K562 (cell line): ENCODE results near the gene PPP1R12B. TPM values are rescaled to one million over a fixed set of nuclear protein-coding genes. Genes with fewer than 3 reads are reported as not detected.
A peak's percentile ranks its signal among the peaks of the same experiment; 100 is the strongest.

Experiments
- ATAC-seq: fragments of 200-7000 bp; cut with Tn5 transposase; 3 replicates; pipeline ENCODE4 v1.9.1; 2020; ENCODE audit warnings: moderate library complexity
- BruUV-seq: library from RNA; stranded (reverse); fragments of 400-500 nt; replicated peaks from 2 replicates; lab custom pipeline; 2021; lab: Mats Ljungman, UMichigan
- CTCF ChIA-PET: fragments of 300-600 bp; formaldehyde crosslinking; extraction: SDS; loops from one replicate; lab custom pipeline; 2021; ENCODE audit warnings: low intra/inter-chr PET ratio; lab: Yijun Ruan, JAX
- POLR2A ChIA-PET: fragments of 300-600, 350-650 bp; sonication (Branson Sonifier 250); formaldehyde crosslinking; extraction: SDS; loops from one replicate; lab custom pipeline; 2021; ENCODE audit warnings: antibody characterized with exemption, inconsistent platforms; lab: Yijun Ruan, JAX
- DNase-seq, 4 experiments: peaks; one replicate each; pipeline versions ENCODE4 v3.0.0 to v3.0.0-alpha.2; 2011 to 2018; ENCODE audit warnings: low spot score in 3 of 4, mixed read lengths in 3 of 4; ENCODE audit errors: extremely low read depth in 1 of 4
- FAIRE-seq: peaks from 2 replicates; lab custom pipeline; 2011; peaks lifted over from hg19 to GRCh38; lab: Jason Lieb, UNC
- H2AFZ ChIP-seq: 2 replicates; pipeline ENCODE4 v1.6.0; 2011; ENCODE audit warnings: low read depth, low read length, control low read depth, inconsistent platforms
- H3K27ac ChIP-seq: fragments of 200-600 bp; 3 replicates; pipeline ENCODE4 v1.8.0; 2011; ENCODE audit warnings: low read depth, mild to moderate bottlenecking, control low read depth, inconsistent platforms, low read length, moderate library complexity, mixed read lengths; ENCODE audit errors: extremely low read depth
- H3K27me3 ChIP-seq, 2 experiments: fragments of 300-600 bp in 1 of 2; 2 replicates in 1 of 2; 3 replicates in 1 of 2; pipeline versions ENCODE4 v1.6.0 to v1.8.0; 2011; ENCODE audit warnings: inconsistent platforms in 2 of 2, low read length in 2 of 2, mild to moderate bottlenecking in 1 of 2, mixed read lengths in 1 of 2, moderate library complexity in 1 of 2; ENCODE audit not compliant: control insufficient read depth in 2 of 2, insufficient read depth in 2 of 2
- H3K36me3 ChIP-seq: fragments of 300-600 bp; 3 replicates; pipeline ENCODE4 v1.8.0; 2011; ENCODE audit warnings: mild to moderate bottlenecking, low read length, inconsistent platforms; ENCODE audit not compliant: control insufficient read depth, insufficient read depth
- H3K4me1 ChIP-seq, 2 experiments: fragments of 200-600 bp in 1 of 2; replicated peaks in 1 of 2; 2 replicates in 1 of 2; 3 replicates in 1 of 2; pipeline versions ENCODE4 v1.5.1 to v1.8.0; 2011; ENCODE audit warnings: inconsistent platforms in 2 of 2, low read length in 2 of 2, mild to moderate bottlenecking in 1 of 2, mixed read lengths in 1 of 2, moderate library complexity in 1 of 2; ENCODE audit not compliant: control insufficient read depth in 2 of 2, insufficient read depth in 2 of 2
- H3K4me2 ChIP-seq: 2 replicates; pipeline ENCODE4 v1.6.1; 2011; ENCODE audit warnings: low read length, control low read depth, inconsistent platforms, mixed read lengths; ENCODE audit not compliant: insufficient read depth
- H3K4me3 ChIP-seq: fragments of 200-600 bp; sonication (generic), shearing (Covaris generic); 2 replicates; pipeline ENCODE4 v1.5.1; 2016; ENCODE audit warnings: control low read depth, inconsistent platforms
- H3K79me2 ChIP-seq: fragments of 200-600 bp; 3 replicates; pipeline ENCODE4 v1.8.0; 2011; ENCODE audit warnings: low read length, inconsistent platforms; ENCODE audit not compliant: control insufficient read depth, insufficient read depth
- H3K9ac ChIP-seq, 2 experiments: 2 replicates each; pipeline versions ENCODE4 v1.6.0 to v1.6.1; 2011; ENCODE audit warnings: low read depth in 2 of 2, low read length in 2 of 2, control low read depth in 1 of 2, inconsistent platforms in 1 of 2, mild to moderate bottlenecking in 1 of 2, mixed read lengths in 1 of 2; ENCODE audit not compliant: insufficient read depth in 1 of 2
- H3K9me1 ChIP-seq: one replicate; pipeline ENCODE4 v1.6.0; 2011; ENCODE audit warnings: inconsistent platforms, mild to moderate bottlenecking, low read length, moderate library complexity; ENCODE audit not compliant: control insufficient read depth, insufficient read depth
- H3K9me3 ChIP-seq: replicated peaks from 2 replicates; pipeline ENCODE4 v1.5.1; 2011; ENCODE audit warnings: low read depth, low read length, inconsistent platforms; ENCODE audit not compliant: control insufficient read depth, insufficient read depth
- H4K20me1 ChIP-seq: replicated peaks from 2 replicates; pipeline ENCODE4 v1.6.1; 2011; ENCODE audit warnings: low read length, inconsistent platforms, mixed read lengths; ENCODE audit not compliant: control insufficient read depth, insufficient read depth
- ARHGAP35 ChIP-seq: fragments of 450-650 bp; IDR thresholded peaks from 2 replicates; pipeline ENCODE4 v1.6.1; 2018; ENCODE audit not compliant: partially characterized antibody
- ATF1 ChIP-seq, 2 experiments: fragments of 450-650 bp in 1 of 2; IDR thresholded peaks; 2 replicates each; pipeline ENCODE4 v1.6.1; 2016; ENCODE audit warnings: missing compliant biosample characterization in 1 of 2, missing genetic modification characterization in 1 of 2
- CHD2 ChIP-seq: IDR thresholded peaks from 2 replicates; pipeline ENCODE4 v1.6.1; 2011; ENCODE audit warnings: low read depth, low read length
- CTBP1 ChIP-seq: fragments of 450-650 bp; IDR thresholded peaks from 2 replicates; pipeline ENCODE4 v1.6.1; 2016; ENCODE audit warnings: borderline replicate concordance
- DDX20 ChIP-seq: fragments of 450-650 bp; IDR thresholded peaks from 2 replicates; pipeline ENCODE4 v1.6.1; 2016; ENCODE audit warnings: missing genetic modification characterization, low read depth, mild to moderate bottlenecking, missing compliant biosample characterization, moderate library complexity
- HDGF ChIP-seq: fragments of 450-650 bp; IDR thresholded peaks from 2 replicates; pipeline ENCODE4 v1.6.1; 2016
- HIVEP1 ChIP-seq: fragments of 250-450 bp; sonication (Bioruptor Pico); IDR thresholded peaks from 2 replicates; pipeline ENCODE4 v1.4.0; 2020; ENCODE audit warnings: mild to moderate bottlenecking
- KHSRP ChIP-seq: fragments of 450-650 bp; IDR thresholded peaks from 2 replicates; pipeline ENCODE4 v1.6.1; 2017
- MTF1 ChIP-seq: fragments of 250-450 bp; sonication (Bioruptor Pico); IDR thresholded peaks from 2 replicates; pipeline ENCODE4 v1.9.0; 2021; ENCODE audit warnings: moderate library complexity, mild to moderate bottlenecking, inconsistent platforms, borderline replicate concordance
- NFYB ChIP-seq: IDR thresholded peaks from 2 replicates; pipeline ENCODE4 v1.6.1; 2011; ENCODE audit warnings: mild to moderate bottlenecking, moderate library complexity; ENCODE audit not compliant: insufficient read length; ENCODE audit errors: extremely low read depth
- NONO ChIP-seq, 2 experiments: fragments of 200-400 bp in 1 of 2; fragments of 450-650 bp in 1 of 2; formaldehyde crosslinking in 1 of 2; IDR thresholded peaks; 2 replicates each; pipeline ENCODE4 v1.6.1; 2017; ENCODE audit warnings: low read depth in 2 of 2, mild to moderate bottlenecking in 2 of 2, moderate library complexity in 2 of 2, low read length in 1 of 2
- NR0B1 ChIP-seq: fragments of 450-650 bp; IDR thresholded peaks from one replicate; pipeline ENCODE4 v1.6.1; 2018; ENCODE audit warnings: mild to moderate bottlenecking, moderate library complexity; ENCODE audit not compliant: partially characterized antibody
- NR2F6 ChIP-seq: fragments of 450-650 bp; formaldehyde crosslinking; IDR thresholded peaks from 2 replicates; pipeline ENCODE4 v1.4.0; 2020; ENCODE audit warnings: mild to moderate bottlenecking
- OTX1 ChIP-seq: fragments of 450-650 bp; formaldehyde crosslinking; IDR thresholded peaks from 2 replicates; pipeline ENCODE4 v1.4.0; 2022; ENCODE audit warnings: mild to moderate bottlenecking
- RBM15 ChIP-seq: fragments of 200-400 bp; formaldehyde crosslinking; IDR thresholded peaks from 2 replicates; pipeline ENCODE4 v1.6.1; 2018; ENCODE audit warnings: mild to moderate bottlenecking, low read length, moderate library complexity; ENCODE audit not compliant: insufficient read depth
- TCF7L2 ChIP-seq: fragments of 150-350 bp; IDR thresholded peaks from 2 replicates; pipeline ENCODE4 v1.6.1; 2016; ENCODE audit warnings: low read depth, mild to moderate bottlenecking, low read length, moderate library complexity
- TFE3 ChIP-seq: fragments of 450-650 bp; formaldehyde crosslinking; IDR thresholded peaks from 2 replicates; pipeline ENCODE4 v1.4.0; 2020; ENCODE audit warnings: mild to moderate bottlenecking, mixed read lengths
- ZBTB17 ChIP-seq: fragments of 450-650 bp; formaldehyde crosslinking; IDR thresholded peaks from 2 replicates; pipeline ENCODE4 v1.4.0; 2020; ENCODE audit warnings: mild to moderate bottlenecking
- ZNF282 ChIP-seq: sonication (generic); formaldehyde crosslinking; IDR thresholded peaks from 2 replicates; pipeline ENCODE4 v1.8.1; 2023; ENCODE audit warnings: missing genetic modification reagents
- ZNF584 ChIP-seq: fragments of 200-800 bp; sonication (Bioruptor generic); IDR thresholded peaks from 2 replicates; pipeline ENCODE4 v1.6.1; 2016; ENCODE audit warnings: low read depth, mild to moderate bottlenecking, missing genetic modification characterization, missing compliant biosample characterization
- ZNF785 ChIP-seq: fragments of 250-450 bp; sonication (Bioruptor Pico); IDR thresholded peaks from 2 replicates; pipeline ENCODE4 v1.4.0; 2020; ENCODE audit warnings: mild to moderate bottlenecking
- WGBS: fragments of 100-300 bp; shearing (Covaris generic); methylation state at CpG from one replicate; pipeline ENCODE4 v1.1.6; 2016; ENCODE audit warnings: low coverage, mixed read lengths; ENCODE audit not compliant: insufficient coverage; ENCODE audit errors: missing lambda C conversion rate; 5-methylcytosine and 5-hydroxymethylcytosine counted together
- in situ Hi-C: fragments of 300-500 bp; cut with MboI; formaldehyde crosslinking; loops from 4 replicates; pipeline ENCODE4 v1.15.0; 2018; ENCODE audit warnings: inconsistent platforms, mixed read lengths
- intact Hi-C: fragments of 100-400 bp; cut with micrococcal nuclease; formaldehyde crosslinking; loops from 2 replicates; pipeline ENCODE4 v1.14.2; 2022
- polyA plus RNA-seq, 8 experiments: library from polyadenylated mRNA; depleted of rRNA in 4 of 8; stranded (reverse) in 5 of 8; unstranded in 3 of 8; fragments of >200 nt; fragmentation: Nextera tagmentation in 2 of 8; fragmentation: Illumina TruSeq in 1 of 8; extraction: Ambion mirVana in 2 of 8; extraction: Trizol in 1 of 8; gene quantifications; 2 replicates each; pipeline versions ENCODE4 v1.2.1 to v1.2.3, GENCODE V29; 2011 to 2014; ENCODE audit warnings: inconsistent platforms in 1 of 8, missing spikeins in 1 of 8
- total RNA-seq, 7 experiments: library from RNA; depleted of rRNA in 6 of 7; stranded (reverse); fragments of >200 nt in 6 of 7; fragmentation: Illumina TruSeq in 2 of 7; extraction: Trizol in 2 of 7; gene quantifications; 2 replicates each; pipeline versions ENCODE4 v1.2.1 to v1.2.3, GENCODE V29; 2011 to 2021; ENCODE audit warnings: low replicate concordance in 1 of 7

Gene PPP1R12B
- total and polyA plus RNA-seq, 9 of the 15 experiments (the other 6 are each of a cell fraction or from before 2014, with no cell fraction given): 0.73 to 16.9 (median 13.6) TPM

GRCh38 chr1:202624088-202624780, 275.7 kb downstream of the PPP1R12B start (continued):
- TF ChIP-seq NONO (IDR thresholded peaks at IDR 0.05; ENCODE audit: low read depth in 2 of 2, low read length in 1 of 2) (no peak), HIVEP1 (no peak), MTF1 (CRISPR knock-in tag) (no peak), ARHGAP35 (peak; percentile 3), CTBP1 (no peak), DDX20 (no peak), CHD2 (no peak), TCF7L2 (no peak), NR2F6 (no peak), ZNF785 (CRISPR knock-in tag) (no peak)

DNA sequence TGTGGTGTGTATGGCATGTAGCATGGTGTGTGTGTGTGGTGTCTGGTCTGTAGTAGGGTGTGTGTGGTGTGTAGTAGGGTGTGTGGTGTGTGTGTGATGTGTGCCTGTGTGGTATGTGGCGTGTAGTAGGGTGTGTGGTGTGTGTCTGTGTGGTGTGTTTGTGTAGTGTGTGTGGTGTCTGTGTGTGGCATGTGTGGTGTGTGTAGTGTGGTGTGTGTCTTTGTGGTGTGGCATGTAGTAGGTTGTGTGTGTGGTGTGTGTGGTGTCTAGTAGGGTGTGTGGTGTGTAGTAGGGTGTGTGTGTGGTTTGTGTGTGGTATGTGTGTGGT, 276.2 kb downstream of the PPP1R12B start:
- intact Hi-C loops (no loop called here), in situ Hi-C loops (loop anchor here (10.0 kb wide), 1 partner anchor 930 kb away; no protein-coding TSS in a partner anchor)
- H3K27ac ChIP-seq: no peak overlapping the region; the same call in 2 of the 3 replicates
- peaks cover 6% of the 10 kb centered on the region for H3K9me1 ChIP-seq
- H3K9ac ChIP-seq: no peak overlapping the region
- no peak for DNase-seq
- H2AFZ ChIP-seq: no peak overlapping the region
- H3K4me3 ChIP-seq: no peak overlapping the region
- H3K79me2 ChIP-seq: no peaks in the 10 kb centered on the region
- peak; percentile 94 for FAIRE-seq
- H4K20me1 ChIP-seq: peaks cover 10% of the 10 kb centered on the region
- H3K9me3 ChIP-seq: no peaks in the 10 kb centered on the region
- BruUV-seq: no TSS peak
- H3K36me3 ChIP-seq: no peaks in the 10 kb centered on the region; the same call in 2 of the 3 replicates
- no peak overlapping the region for H3K4me2 ChIP-seq
- H3K27me3 ChIP-seq: peaks cover 9 to 35% of the 10 kb centered on the region in 2 experiments; a peak in 4 of 5 replicates
- WGBS: 46% methylated on average over 1 of the region's 1 CpG
- ChIA-PET POLR2A (interaction anchor here (0.6 to 0.7 kb wide), 2 partner anchors 123 to 482 kb away, joined by 3 to 4 read pairs; no protein-coding TSS in a partner anchor), CTCF (interaction anchor here (0.5 to 2.3 kb wide), 5 partner anchors 24 to 432 kb away, joined by 3 to 9 read pairs (median 6); no protein-coding TSS in a partner anchor)
- ATAC-seq: no peak
- peaks cover 0 to 16% of the 10 kb centered on the region in 2 experiments; a peak in 3 of 5 replicates for H3K4me1 ChIP-seq
- TF ChIP-seq OTX1 (CRISPR knock-in tag) (peak; percentile 33; the same call in 1 of the 2 replicates), NFYB (no peak), NR0B1 (no peak), ZNF584 (no peak), ZNF282 (CRISPR knock-in tag) (no peak), KHSRP (no peak), HDGF (no peak), ATF1 (CRISPR knock-in tag; IDR thresholded peaks at IDR 0.05) (no peak), ATF1 (tag; IDR thresholded peaks at IDR 0.05) (no peak), TFE3 (CRISPR knock-in tag) (no peak), ZBTB17 (CRISPR knock-in tag) (no peak), RBM15 (no peak)
